Peyer's patch (tissue), 4 donors: ENCODE measurements around the gene SMIM24.

ENCODE experiments used
- CTCF ChIP-seq, 6 experiments: fragments of 450-650 bp in 4 of 6; fragments of 200-600 bp in 2 of 6; sonication (generic) in 1 of 6; IDR thresholded peaks; one replicate each; pipeline ENCODE4 v1.5.1; 2017 to 2019; ENCODE audit warnings: antibody characterized with exemption in 6 of 6, mild to moderate bottlenecking in 3 of 6, moderate library complexity in 1 of 6
- POLR2A ChIP-seq, 2 donors: fragments of 450-650 bp; IDR thresholded peaks; one replicate each; pipeline ENCODE4 v1.5.1; 2017; ENCODE audit warnings: antibody characterized with exemption in 2 of 2, mild to moderate bottlenecking in 2 of 2, moderate library complexity in 2 of 2

- TF ChIP-seq POLR2A (IDR thresholded peaks at IDR 0.05) (peak in 1 of 2 donors; percentile 9), CTCF (IDR thresholded peaks at IDR 0.05) (peak; percentile 27 to 68 (median 63))
Observed at GRCh38 chr19:3471954-3472655, 8.2 kb downstream of the SMIM24 start.
